Stomach (tissue), 9 donors: ENCODE measurements around the gene ALDH3B1. TPM values are rescaled to one million over a fixed set of nuclear protein-coding genes. Genes with fewer than 3 reads are reported as not detected.

Experiments
- DNase-seq, 2 donors: peaks; one replicate each; pipeline versions ENCODE4 v3.0.0 to v3.0.0-alpha.2; 2013 to 2019
- H3K27ac ChIP-seq, 5 donors: fragments of 200-600 bp in 4 of 5; sonication (generic) in 4 of 5; one replicate each; pipeline ENCODE4 v1.5.1; 2013 to 2019; ENCODE audit warnings: mild to moderate bottlenecking in 1 of 5, moderate library complexity in 1 of 5
- H3K27me3 ChIP-seq, 3 donors: fragments of 200-600 bp; sonication (generic); one replicate each; pipeline ENCODE4 v1.5.1; 2017 to 2019; ENCODE audit warnings: mixed run types in 1 of 3
- H3K36me3 ChIP-seq, 4 donors: fragments of 200-600 bp; sonication (generic); 1 replicate in 3 of 4; 2 replicates in 1 of 4; pipeline ENCODE4 v1.5.1; 2016 to 2019
- H3K4me1 ChIP-seq, 4 donors: fragments of 200-600 bp; sonication (generic); one replicate each; pipeline ENCODE4 v1.5.1; 2016 to 2019
- H3K4me3 ChIP-seq, 4 donors: fragments of 200-600 bp; sonication (generic) in 3 of 4; one replicate each; pipeline ENCODE4 v1.5.1; 2016 to 2019; ENCODE audit warnings: mild to moderate bottlenecking in 1 of 4
- H3K9me3 ChIP-seq, 4 donors: fragments of 200-600 bp; sonication (generic); one replicate each; pipeline ENCODE4 v1.5.1; 2016 to 2019
- EP300 ChIP-seq: sonication (generic); formaldehyde crosslinking; IDR thresholded peaks from one replicate; pipeline ENCODE4 v1.6.1; 2017; ENCODE audit warnings: antibody characterized with exemption
- POLR2A ChIP-seq, 4 donors: fragments of 450-650 bp; IDR thresholded peaks; one replicate each; pipeline ENCODE4 v1.6.1; 2016; ENCODE audit warnings: antibody characterized with exemption in 4 of 4, control low read depth in 2 of 4, mild to moderate bottlenecking in 1 of 4, moderate library complexity in 1 of 4
- POLR2AphosphoS5 ChIP-seq, 3 donors: sonication (generic); formaldehyde crosslinking; IDR thresholded peaks; one replicate each; pipeline ENCODE4 v1.6.1; 2016; ENCODE audit warnings: antibody characterized with exemption in 3 of 3
- WGBS, 5 donors: extraction: QIAGEN DNeasy Blood & Tissue Kit in 3 of 5; methylation state at CpG; one replicate each; pipeline versions ENCODE4 v1.1.5 to v1.1.7; 2013 to 2018; 5-methylcytosine and 5-hydroxymethylcytosine counted together
- intact Hi-C: fragments of 100-400 bp; cut with DNase I; formaldehyde crosslinking; loops from one replicate; pipeline ENCODE4 v1.15.1; 2023; ENCODE audit warnings: low total_unique reads
- polyA plus RNA-seq, 3 donors: library from polyadenylated mRNA; stranded (reverse); fragments of 200-250 nt; gene quantifications; one replicate each; pipeline ENCODE4 v1.2.3, GENCODE V29; 2013
- total RNA-seq, 5 donors: library from RNA; depleted of rRNA; stranded (reverse); fragments of >200 nt; gene quantifications; one replicate each; pipeline versions ENCODE4 v1.1.0 to v1.2.3, GENCODE V29; 2014 to 2016
- TF ChIP-seq, protein P1 (sequence below), 7 experiments: fragments of 450-650 bp in 4 of 7; fragments of 200-600 bp in 3 of 7; sonication (generic) in 3 of 7; IDR thresholded peaks; one replicate each; pipeline ENCODE4 v1.5.1; 2016 to 2019; ENCODE audit warnings: antibody characterized with exemption in 7 of 7, control low read depth in 2 of 7, mild to moderate bottlenecking in 1 of 7
- donor health status: healthy with polysubstance abuse.
- donor health status: Bipolar disorder and iron deficiency.
- donor health status: healthy.

Gene ALDH3B1
- total and polyA plus RNA-seq, 8 donors: 2.9 to 55.0 (median 13.0) TPM

DNA sequence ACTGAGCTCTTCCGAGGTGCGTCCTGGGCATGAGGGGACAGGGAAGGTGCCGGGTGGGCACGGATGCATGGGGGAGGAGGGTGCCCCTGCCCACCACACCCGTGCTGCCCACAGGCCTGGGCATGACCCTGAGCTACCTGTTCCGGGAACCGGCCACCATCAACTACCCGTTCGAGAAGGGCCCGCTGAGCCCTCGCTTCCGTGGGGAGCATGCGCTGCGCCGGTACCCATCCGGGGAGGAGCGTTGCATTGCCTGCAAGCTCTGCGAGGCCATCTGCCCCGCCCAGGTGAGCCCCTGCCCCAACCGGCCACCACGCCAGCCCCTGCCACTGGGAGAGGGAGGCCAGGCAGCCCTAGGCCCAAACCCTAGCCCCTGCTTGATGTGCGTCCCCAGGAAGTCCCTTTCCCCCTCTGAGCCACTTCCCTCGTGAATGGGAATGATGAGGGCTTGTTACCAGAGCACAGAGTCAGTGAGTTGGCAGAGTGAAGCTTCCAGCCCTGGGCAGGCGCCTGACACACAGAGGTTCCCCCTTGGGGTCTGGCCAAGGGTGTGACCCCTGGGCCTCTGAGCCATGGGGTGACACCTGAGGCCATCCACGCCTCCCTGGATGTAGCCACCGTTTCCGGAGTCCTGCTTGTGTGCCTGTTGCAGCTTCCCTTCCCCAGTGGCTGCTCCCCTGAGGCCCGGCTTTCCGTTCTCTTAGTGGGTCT, 23.0 kb downstream of the ALDH3B1 start:
- Histone ChIP-seq H3K4me1 (peaks cover 42 to 78% (median 63%) of the 10 kb centered on the region in 4 donors), H3K4me3 (no peak overlapping the region), H3K27ac (peak overlapping the region; percentile 37 to 68 (median 55)), H3K27me3 (no peaks in the 10 kb centered on the region), H3K36me3 (peaks cover 15 to 43% (median 40%) of the 10 kb centered on the region in 4 donors), H3K9me3 (no peaks in the 10 kb centered on the region)
- no peak for DNase-seq
- WGBS, 5 donors: 77 to 91% (median 79%) methylated on average over 10 to 29 of the region's 29 CpGs
- no peak for TF ChIP-seq POLR2AphosphoS5 (IDR thresholded peaks at IDR 0.05)
- no peak for TF ChIP-seq POLR2A (IDR thresholded peaks at IDR 0.05)
- TF ChIP-seq, protein P1, sequence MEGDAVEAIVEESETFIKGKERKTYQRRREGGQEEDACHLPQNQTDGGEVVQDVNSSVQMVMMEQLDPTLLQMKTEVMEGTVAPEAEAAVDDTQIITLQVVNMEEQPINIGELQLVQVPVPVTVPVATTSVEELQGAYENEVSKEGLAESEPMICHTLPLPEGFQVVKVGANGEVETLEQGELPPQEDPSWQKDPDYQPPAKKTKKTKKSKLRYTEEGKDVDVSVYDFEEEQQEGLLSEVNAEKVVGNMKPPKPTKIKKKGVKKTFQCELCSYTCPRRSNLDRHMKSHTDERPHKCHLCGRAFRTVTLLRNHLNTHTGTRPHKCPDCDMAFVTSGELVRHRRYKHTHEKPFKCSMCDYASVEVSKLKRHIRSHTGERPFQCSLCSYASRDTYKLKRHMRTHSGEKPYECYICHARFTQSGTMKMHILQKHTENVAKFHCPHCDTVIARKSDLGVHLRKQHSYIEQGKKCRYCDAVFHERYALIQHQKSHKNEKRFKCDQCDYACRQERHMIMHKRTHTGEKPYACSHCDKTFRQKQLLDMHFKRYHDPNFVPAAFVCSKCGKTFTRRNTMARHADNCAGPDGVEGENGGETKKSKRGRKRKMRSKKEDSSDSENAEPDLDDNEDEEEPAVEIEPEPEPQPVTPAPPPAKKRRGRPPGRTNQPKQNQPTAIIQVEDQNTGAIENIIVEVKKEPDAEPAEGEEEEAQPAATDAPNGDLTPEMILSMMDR (IDR thresholded peaks at IDR 0.05): no peak
- TF ChIP-seq EP300: no peak
- intact Hi-C loops: no loop called here

DNA sequence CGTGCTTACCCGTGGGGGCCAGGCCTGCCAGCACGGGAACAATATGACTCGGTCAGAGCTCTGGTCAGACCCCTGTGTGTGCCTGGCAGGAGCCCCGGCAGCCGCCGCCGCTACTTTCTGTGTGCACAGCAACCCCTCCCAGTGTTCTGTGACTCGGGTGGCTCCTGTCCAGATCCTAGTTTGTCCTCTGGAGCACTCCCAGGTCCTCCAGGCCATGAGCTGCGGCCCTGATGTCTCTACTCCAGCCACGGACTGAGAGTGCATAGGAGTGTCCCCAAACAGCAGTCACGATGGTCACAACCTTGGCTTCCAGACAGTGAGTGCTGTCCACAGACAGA, 23.6 kb downstream of the ALDH3B1 start:
- H3K27me3 ChIP-seq: no peaks in the 10 kb centered on the region
- no peaks in the 10 kb centered on the region for H3K9me3 ChIP-seq
- peak overlapping the region; percentile 37 to 68 (median 55) for H3K27ac ChIP-seq
- H3K4me1 ChIP-seq: peaks cover 47 to 83% (median 68%) of the 10 kb centered on the region in 4 donors
- no peak for TF ChIP-seq POLR2A (IDR thresholded peaks at IDR 0.05)
- TF ChIP-seq EP300: no peak
- TF ChIP-seq, protein P1 (IDR thresholded peaks at IDR 0.05): no peak
- TF ChIP-seq POLR2AphosphoS5 (IDR thresholded peaks at IDR 0.05): no peak
- intact Hi-C loops: no loop called here
- DNase-seq: peak in 1 of 2 donors; percentile 78
- no peak overlapping the region for H3K4me3 ChIP-seq
- H3K36me3 ChIP-seq: peaks cover 15 to 43% (median 40%) of the 10 kb centered on the region in 4 donors
- WGBS, 5 donors: 30 to 79% (median 48%) methylated on average over 7 to 12 of the region's 12 CpGs

DNA sequence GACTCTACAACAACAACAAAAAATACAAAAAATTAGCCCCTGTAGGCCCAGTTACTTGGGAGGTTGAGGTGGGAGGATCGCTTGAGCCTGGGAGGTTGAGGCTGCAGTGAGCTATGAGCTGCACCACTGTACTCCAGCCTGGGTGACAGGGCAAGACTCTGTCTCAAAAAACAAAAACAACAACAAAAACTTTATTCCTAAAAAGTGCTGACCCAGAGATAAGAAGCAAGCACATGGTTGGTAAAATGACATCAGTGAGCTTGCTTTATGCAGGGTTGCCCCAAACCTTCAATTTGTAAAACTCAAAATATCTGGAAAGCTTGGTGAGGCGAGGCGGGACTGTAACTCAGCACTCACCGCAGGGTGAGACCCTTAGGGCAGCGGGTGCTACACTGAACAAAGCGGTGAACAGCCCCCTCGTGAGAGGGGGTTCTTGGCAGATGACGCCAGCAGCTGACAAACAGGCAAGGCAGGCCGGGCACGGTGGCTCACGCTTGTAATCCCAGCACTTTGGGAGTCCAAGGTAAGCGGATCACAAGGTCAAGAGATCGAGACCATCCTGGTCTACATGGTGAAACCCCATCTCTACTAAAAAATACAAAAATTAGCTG, 25.2 kb downstream of the ALDH3B1 start:
- 83 to 92% (median 90%) methylated on average over 13 of the region's 13 CpGs for WGBS, 5 donors
- H3K9me3 ChIP-seq: no peaks in the 10 kb centered on the region
- H3K4me3 ChIP-seq: no peak overlapping the region
- intact Hi-C loops: no loop called here
- H3K27ac ChIP-seq: peak overlapping the region in 2 of 5 donors; percentile 92 to 93
- TF ChIP-seq EP300: no peak
- TF ChIP-seq, protein P1 (IDR thresholded peaks at IDR 0.05): no peak
- H3K4me1 ChIP-seq: peaks cover 56 to 87% (median 75%) of the 10 kb centered on the region in 4 donors
- no peaks in the 10 kb centered on the region for H3K27me3 ChIP-seq
- peaks cover 15 to 43% (median 40%) of the 10 kb centered on the region in 4 donors for H3K36me3 ChIP-seq
- DNase-seq: no peak

DNA sequence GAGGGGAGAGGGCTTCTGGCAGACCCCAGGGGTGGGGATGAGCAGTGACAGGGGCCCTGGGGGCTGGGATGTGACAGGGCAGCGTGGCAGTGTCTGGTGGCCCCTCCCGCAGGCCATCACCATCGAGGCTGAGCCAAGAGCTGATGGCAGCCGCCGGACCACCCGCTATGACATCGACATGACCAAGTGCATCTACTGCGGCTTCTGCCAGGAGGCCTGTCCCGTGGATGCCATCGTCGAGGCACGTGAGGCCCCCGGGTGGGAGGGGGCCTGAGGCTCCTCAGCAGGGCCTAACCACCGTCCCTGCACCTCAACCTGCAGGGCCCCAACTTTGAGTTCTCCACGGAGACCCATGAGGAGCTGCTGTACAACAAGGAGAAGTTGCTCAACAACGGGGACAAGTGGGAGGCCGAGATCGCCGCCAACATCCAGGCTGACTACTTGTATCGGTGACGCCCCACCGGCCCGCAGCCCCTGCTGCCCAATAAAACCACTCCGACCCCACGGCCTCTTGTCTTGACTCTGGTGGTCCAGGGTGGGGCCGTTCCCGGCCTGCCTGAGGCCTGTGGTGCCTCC, 26.1 kb downstream of the ALDH3B1 start:
- Histone ChIP-seq H3K36me3 (peaks cover 15 to 45% (median 41%) of the 10 kb centered on the region in 4 donors), H3K4me3 (no peak overlapping the region), H3K27ac (peak overlapping the region; percentile 74 to 93 (median 91)), H3K27me3 (no peaks in the 10 kb centered on the region), H3K4me1 (peaks cover 61 to 91% (median 79%) of the 10 kb centered on the region in 4 donors), H3K9me3 (no peaks in the 10 kb centered on the region)
- DNase-seq: no peak
- 70 to 97% (median 85%) methylated on average over 16 to 27 of the region's 27 CpGs for WGBS, 5 donors
- intact Hi-C loops: no loop called here
- TF ChIP-seq POLR2AphosphoS5 (IDR thresholded peaks at IDR 0.05) (no peak), EP300 (no peak), POLR2A (IDR thresholded peaks at IDR 0.05) (no peak)
- TF ChIP-seq, protein P1 (IDR thresholded peaks at IDR 0.05): no peak
